ENCODE results near the gene ARMC5.

The ARMC5 gene

GRCh38 chr16:31460582-31461002 is 1.3 kb downstream of the ARMC5 start:
- no peak for DNase-seq (ENCODE audit: low read depth in 2 of 2, low spot score in 1 of 2)

- DNase-seq (ENCODE audit: low read depth in 2 of 2, low spot score in 1 of 2): no peak
These were observed 2.1 kb downstream of the ARMC5 start for GRCh38 chr16:31461201-31461920.

- DNase-seq (ENCODE audit: low read depth in 2 of 2, low spot score in 1 of 2): no peak
These were observed 2.9 kb downstream of the ARMC5 start for GRCh38 chr16:31461921-31462804.

GRCh38 chr16:31464348-31464769 is 5.1 kb downstream of the ARMC5 start:
- DNase-seq (ENCODE audit: low read depth in 2 of 2, low spot score in 1 of 2): no peak

GRCh38 chr16:31464781-31465260 is 5.5 kb downstream of the ARMC5 start:
- DNase-seq (ENCODE audit: low read depth in 2 of 2, low spot score in 1 of 2): no peak

GRCh38 chr16:31465788-31466370 is 6.6 kb downstream of the ARMC5 start:
- DNase-seq (ENCODE audit: low read depth in 2 of 2, low spot score in 1 of 2): no peak

- no peak for DNase-seq (ENCODE audit: low read depth in 2 of 2, low spot score in 1 of 2)
These were observed 7.1 kb downstream of the ARMC5 start for GRCh38 chr16:31466381-31466841.

- DNase-seq (ENCODE audit: low read depth in 2 of 2, low spot score in 1 of 2): no peak
These were observed 8.0 kb downstream of the ARMC5 start for GRCh38 chr16:31467151-31467773.

- no peak for DNase-seq (ENCODE audit: low read depth in 2 of 2, low spot score in 1 of 2)
These were observed 8.6 kb downstream of the ARMC5 start for GRCh38 chr16:31467858-31468257.

GRCh38 chr16:31470615-31471014 is 11.3 kb downstream of the ARMC5 start:
- DNase-seq (ENCODE audit: low read depth in 2 of 2, low spot score in 1 of 2): no peak

GRCh38 chr16:31471241-31471874 is 12.1 kb downstream of the ARMC5 start:
- no peak for DNase-seq (ENCODE audit: low read depth in 2 of 2, low spot score in 1 of 2)

- DNase-seq (ENCODE audit: low read depth in 2 of 2, low spot score in 1 of 2): no peak
These were observed 12.8 kb downstream of the ARMC5 start, which contains the start of gene TGFB1I1 for GRCh38 chr16:31471875-31472708. Gene TGFB1I1 (plus strand): TSS chr16:31472152. CDS start chr16:31472189, 37 bp downstream.

GRCh38 chr16:31472709-31473203 is 13.5 kb downstream of the ARMC5 start:
- DNase-seq (ENCODE audit: low read depth in 2 of 2, low spot score in 1 of 2): no peak

GRCh38 chr16:31473264-31473984 is 14.1 kb downstream of the ARMC5 start:
- no peak for DNase-seq (ENCODE audit: low read depth in 2 of 2, low spot score in 1 of 2)

- DNase-seq (ENCODE audit: low read depth in 2 of 2, low spot score in 1 of 2): no peak
These were observed 14.9 kb downstream of the ARMC5 start for GRCh38 chr16:31474173-31474714.

- DNase-seq (ENCODE audit: low read depth in 2 of 2, low spot score in 1 of 2): no peak
These were observed 15.8 kb downstream of the ARMC5 start for GRCh38 chr16:31474773-31475738.

- DNase-seq (ENCODE audit: low read depth in 2 of 2, low spot score in 1 of 2): no peak
These were observed 16.6 kb downstream of the ARMC5 start for GRCh38 chr16:31475946-31476302.
